Posterior cingulate gyrus (tissue), 11 donors: ENCODE results near the gene DLGAP4.
"Not testable (repeated sequence)": the region's sequence is repeated elsewhere in the genome, so short reads cannot be mapped to it uniquely, and the experiment has no call there.

Experiments
- DNase-seq, 10 donors: peaks; one replicate each; pipeline versions ENCODE4 v3.0.0 to v3.0.0-alpha.2; 2020 to 2021; ENCODE audit warnings: mixed read lengths in 3 of 10
- intact Hi-C: fragments of 100-400 bp; cut with DNase I; formaldehyde crosslinking; loops from one replicate; pipeline ENCODE4 v1.15.1; 2023

Gene DLGAP4

GRCh38 chr20:36543184-36544133 lies 237.3 kb downstream of the DLGAP4 start:
- intact Hi-C loops, result no loop called here
- DNase-seq, result peak in 1 of 10 donors; percentile 63

- intact Hi-C loops, result no loop called here
- peak in 2 of 10 donors; percentile 56 to 75 for DNase-seq
Observed at GRCh38 chr20:36544134-36545018, 238.2 kb downstream of the DLGAP4 start.

GRCh38 chr20:36546111-36546736 lies 240.1 kb downstream of the DLGAP4 start:
- intact Hi-C loops, result no loop called here
- peak in 1 of 10 donors; percentile 72 for DNase-seq

- peak in 2 of 10 donors; percentile 30 to 76 for DNase-seq
- intact Hi-C loops, result no loop called here
Observed at GRCh38 chr20:36547186-36548005, 241.3 kb downstream of the DLGAP4 start.

GRCh38 chr20:36548006-36548315 lies 241.8 kb downstream of the DLGAP4 start:
- no peak for DNase-seq
- intact Hi-C loops, result no loop called here

- peak in 2 of 10 donors; percentile 54 to 61 for DNase-seq
- intact Hi-C loops, result no loop called here
Observed at GRCh38 chr20:36548704-36549627, 242.8 kb downstream of the DLGAP4 start.

- intact Hi-C loops, result no loop called here
- DNase-seq, result peak in 1 of 10 donors; percentile 52
Observed at GRCh38 chr20:36549628-36549941, 243.4 kb downstream of the DLGAP4 start.

- DNase-seq, result peak in 2 of 10 donors; percentile 51 to 55
- intact Hi-C loops, result no loop called here
Observed at GRCh38 chr20:36549942-36550789, 244.0 kb downstream of the DLGAP4 start.

GRCh38 chr20:36550790-36551299 lies 244.7 kb downstream of the DLGAP4 start:
- DNase-seq, result peak in 2 of 10 donors; percentile 37 to 43
- intact Hi-C loops, result no loop called here

- DNase-seq, result no peak
- intact Hi-C loops, result loop anchor here (5.0 kb wide), 1 partner anchor 37 kb away; no protein-coding TSS in a partner anchor
Observed at GRCh38 chr20:36555248-36555647, 249.1 kb downstream of the DLGAP4 start.

- intact Hi-C loops, result no loop called here
- no peak for DNase-seq
Observed at GRCh38 chr20:36562724-36563123, 256.6 kb downstream of the DLGAP4 start.

GRCh38 chr20:36563374-36563773 lies 257.2 kb downstream of the DLGAP4 start:
- no peak for DNase-seq
- intact Hi-C loops, result no loop called here

- intact Hi-C loops, DNase-seq: not testable (repeated sequence)
Observed at GRCh38 chr20:36564078-36564725, 258.1 kb downstream of the DLGAP4 start.

GRCh38 chr20:36564726-36565121 lies 258.6 kb downstream of the DLGAP4 start:
- intact Hi-C loops, DNase-seq: not testable (repeated sequence)

GRCh38 chr20:36565520-36565919 lies 259.4 kb downstream of the DLGAP4 start:
- intact Hi-C loops, result no loop called here
- no peak for DNase-seq

GRCh38 chr20:36569847-36570429 lies 263.8 kb downstream of the DLGAP4 start:
- no peak for DNase-seq
- intact Hi-C loops, result no loop called here
